Psoas muscle (tissue), 8 donors: ENCODE results near the gene EFHC1. TPM values are rescaled to one million over a fixed set of nuclear protein-coding genes. Genes with fewer than 3 reads are reported as not detected.
A peak's percentile ranks its signal among the peaks of the same experiment; 100 is the strongest.

Experiments used
- ATAC-seq, 4 donors: fragments of 200-7000 bp; cut with Tn5 transposase; one replicate each; pipeline ENCODE4 v1.9.1; 2020; ENCODE audit warnings: moderate library complexity in 3 of 4, mild to moderate bottlenecking in 2 of 4
- DNase-seq, 2 donors: peaks; one replicate each; pipeline ENCODE4 v3.0.0-alpha.2; 2020
- H3K27ac ChIP-seq: fragments of 200-600 bp; one replicate; pipeline ENCODE4 v1.8.0; 2022
- H3K27me3 ChIP-seq, 3 donors: fragments of 200-600 bp in 1 of 3; one replicate each; pipeline versions ENCODE4 v1.6.1 to v1.8.0; 2013 to 2022; ENCODE audit warnings: low read length in 2 of 3, mild to moderate bottlenecking in 2 of 3, moderate library complexity in 1 of 3; ENCODE audit not compliant: insufficient read depth in 3 of 3
- H3K36me3 ChIP-seq, 2 donors: fragments of 200-600 bp in 1 of 2; one replicate each; pipeline versions ENCODE4 v1.6.1 to v1.8.0; 2013 to 2022; ENCODE audit warnings: low read depth in 1 of 2, mild to moderate bottlenecking in 1 of 2, moderate library complexity in 1 of 2; ENCODE audit not compliant: insufficient read depth in 1 of 2
- H3K4me1 ChIP-seq: fragments of 200-600 bp; one replicate; pipeline ENCODE4 v1.8.0; 2022
- H3K4me3 ChIP-seq: fragments of 200-600 bp; one replicate; pipeline ENCODE4 v1.8.0; 2022; ENCODE audit warnings: mild to moderate bottlenecking
- H3K9me3 ChIP-seq: fragments of 200-600 bp; one replicate; pipeline ENCODE4 v1.8.0; 2022
- CTCF ChIP-seq: fragments of 200-600 bp; IDR thresholded peaks from one replicate; pipeline ENCODE4 v1.8.0; 2022; ENCODE audit warnings: antibody characterized with exemption
- WGBS, 3 donors: extraction: QIAGEN DNeasy Blood & Tissue Kit; methylation state at CpG; one replicate each; pipeline versions ENCODE4 v1.1.6 to v1.1.7; 2013; 5-methylcytosine and 5-hydroxymethylcytosine counted together
- intact Hi-C, 2 donors: fragments of 100-400 bp; cut with DNase I; formaldehyde crosslinking; loops; one replicate each; pipeline versions ENCODE4 v1.11.0 to v1.14.2; 2022
- polyA plus RNA-seq, 3 donors: library from polyadenylated mRNA; stranded (reverse); fragments of 200-250 nt; gene quantifications; one replicate each; pipeline ENCODE4 v1.2.3, GENCODE V29; 2013
- total RNA-seq, 4 donors: library from RNA; stranded (reverse); fragmentation: NEBNext Ultra II Directional in 2 of 4; extraction: Animal tissue kit (Norgen Biotek cat#: 25700) in 2 of 4; gene quantifications; one replicate each; pipeline versions ENCODE4 v1.2.1 to v1.2.4, GENCODE V29; 2021 to 2023
- donor health status: healthy with polysubstance abuse.
- donor health status: DM: no; HTN: no; CAD: no; lungs with moderate emphysema.
- donor health status: Bipolar disorder and iron deficiency.
- donor health status: healthy.
- donor health status: DM: yes; HTN: yes; CAD: no.
- donor health status: DM: no; HTN: no; CAD: no.
- donor health status: DM: no; HTN: no; CAD: no.
- donor health status: DM: yes; HTN: yes; CAD: no.

The EFHC1 gene
- total and polyA plus RNA-seq, 7 donors: 1.5 to 3.9 (median 2.0) TPM

- no peaks in the 10 kb centered on the region for H3K9me3 ChIP-seq
- ATAC-seq: no peak
- intact Hi-C loops: no loop called here
- H3K4me3 ChIP-seq: no peak overlapping the region
- TF ChIP-seq CTCF: no peak
- H3K27me3 ChIP-seq: no peaks in the 10 kb centered on the region
- H3K4me1 ChIP-seq: no peaks in the 10 kb centered on the region
- H3K36me3 ChIP-seq: no peaks in the 10 kb centered on the region
- WGBS, 3 donors: 61 to 67% (median 62%) methylated on average over 7 of the region's 7 CpGs
- H3K27ac ChIP-seq: no peak overlapping the region
- no peak for DNase-seq
Observed at GRCh38 chr6:52482903-52483670, 62.9 kb downstream of the EFHC1 start.

GRCh38 chr6:52483671-52484003 lies 63.5 kb downstream of the EFHC1 start:
- H3K4me1 ChIP-seq: no peaks in the 10 kb centered on the region
- DNase-seq: no peak
- TF ChIP-seq CTCF: no peak
- intact Hi-C loops: no loop called here
- H3K27me3 ChIP-seq: no peaks in the 10 kb centered on the region
- H3K27ac ChIP-seq: no peak overlapping the region
- ATAC-seq: no peak
- WGBS, 3 donors: 61 to 73% (median 67%) methylated on average over 3 of the region's 3 CpGs
- H3K36me3 ChIP-seq: no peaks in the 10 kb centered on the region
- no peak overlapping the region for H3K4me3 ChIP-seq
- H3K9me3 ChIP-seq: no peaks in the 10 kb centered on the region

- no peak for ATAC-seq
- H3K4me3 ChIP-seq: no peak overlapping the region
- TF ChIP-seq CTCF: no peak
Observed at GRCh38 chr6:52489881-52490280, 69.7 kb downstream of the EFHC1 start.

GRCh38 chr6:52491203-52492069 lies 71.3 kb downstream of the EFHC1 start:
- no peaks in the 10 kb centered on the region for H3K9me3 ChIP-seq
- WGBS, 3 donors: 75 to 78% (median 76%) methylated on average over 14 of the region's 14 CpGs
- H3K27me3 ChIP-seq: no peaks in the 10 kb centered on the region
- intact Hi-C loops: no loop called here
- no peak overlapping the region for H3K4me3 ChIP-seq
- H3K36me3 ChIP-seq: no peaks in the 10 kb centered on the region
- no peak for TF ChIP-seq CTCF
- ATAC-seq (no peak), DNase-seq (peak in 1 of 2 donors; percentile 32)
- no peak overlapping the region for H3K27ac ChIP-seq
- no peaks in the 10 kb centered on the region for H3K4me1 ChIP-seq

More at GRCh38 chr6:52489881-52490280, 69.7 kb downstream of the EFHC1 start:
- Histone ChIP-seq H3K9me3 (no peaks in the 10 kb centered on the region), H3K36me3 (no peaks in the 10 kb centered on the region), H3K4me1 (no peaks in the 10 kb centered on the region), H3K27me3 (no peaks in the 10 kb centered on the region), H3K27ac (no peak overlapping the region)
- 72 to 83% (median 74%) methylated on average over 5 of the region's 5 CpGs for WGBS, 3 donors
- intact Hi-C loops: no loop called here
- DNase-seq: no peak
